Endothelial cell of umbilical vein (primary cell): ENCODE measurements around the gene NR1I3. TPM values are rescaled to one million over a fixed set of nuclear protein-coding genes. Genes with fewer than 3 reads are reported as not detected.

Experiments used
- BruUV-seq: library from RNA; stranded (reverse); fragments of 400-500 nt; replicated peaks from 2 replicates; lab custom pipeline; 2021; lab: Mats Ljungman, UMichigan
- CTCF ChIA-PET: fragments of 300-600, 350-600 bp; sonication (Branson Sonifier 250); formaldehyde crosslinking; loops from one replicate; lab custom pipeline; 2021; ENCODE audit warnings: antibody characterized with exemption, inconsistent platforms; lab: Charles Lee
- POLR2A ChIA-PET: fragments of 300-600, 350-600 bp; sonication (Branson Sonifier 250); formaldehyde crosslinking; loops from one replicate; lab custom pipeline; 2021; ENCODE audit warnings: antibody characterized with exemption, inconsistent platforms; lab: Charles Lee
- DNase-seq: peaks from one replicate; pipeline ENCODE4 v3.0.0-alpha.2; 2011; ENCODE audit warnings: low read depth, low spot score
- FAIRE-seq: peaks from 2 replicates; lab custom pipeline; 2011; peaks lifted over from hg19 to GRCh38; lab: Jason Lieb, UNC
- H2AFZ ChIP-seq: 2 replicates; pipeline ENCODE4 v1.6.0; 2012; ENCODE audit warnings: low read depth, low read length, control low read depth, inconsistent platforms
- H3K27ac ChIP-seq: 2 replicates; pipeline ENCODE4 v1.5.1; 2011; ENCODE audit warnings: low read depth, mild to moderate bottlenecking, control low read depth, low read length, moderate library complexity; ENCODE audit not compliant: insufficient read depth
- H3K27me3 ChIP-seq, 2 experiments: 2 replicates each; pipeline versions ENCODE4 v1.6.0 to v1.6.1; 2011; ENCODE audit warnings: low read length in 2 of 2, mixed read lengths in 1 of 2; ENCODE audit not compliant: control insufficient read depth in 2 of 2, insufficient read depth in 2 of 2
- H3K36me3 ChIP-seq, 2 experiments: 2 replicates in 1 of 2; 3 replicates in 1 of 2; pipeline ENCODE4 v1.5.1; 2011; ENCODE audit warnings: low read length in 2 of 2, mild to moderate bottlenecking in 1 of 2, moderate library complexity in 1 of 2; ENCODE audit not compliant: control insufficient read depth in 2 of 2, insufficient read depth in 2 of 2; ENCODE audit errors: extremely low read depth in 1 of 2
- H3K4me1 ChIP-seq: 3 replicates; pipeline ENCODE4 v1.5.1; 2011; ENCODE audit warnings: mild to moderate bottlenecking, low read length; ENCODE audit not compliant: control insufficient read depth, insufficient read depth; ENCODE audit errors: extremely low read depth
- H3K4me2 ChIP-seq: 2 replicates; pipeline ENCODE4 v1.6.1; 2011; ENCODE audit warnings: low read length, control low read depth, mixed read lengths; ENCODE audit not compliant: insufficient read depth
- H3K4me3 ChIP-seq, 3 experiments: fragments of 200-600 bp in 1 of 3; sonication (generic), shearing (Covaris generic) in 1 of 3; replicated peaks in 1 of 3; 2 replicates each; pipeline ENCODE4 v1.5.1; 2011 to 2016; ENCODE audit warnings: control low read depth in 3 of 3, low read length in 3 of 3, mild to moderate bottlenecking in 2 of 3, inconsistent platforms in 1 of 3, low read depth in 1 of 3, moderate library complexity in 1 of 3; ENCODE audit not compliant: insufficient read depth in 1 of 3
- H3K79me2 ChIP-seq: 2 replicates; pipeline ENCODE4 v1.6.0; 2012; ENCODE audit warnings: low read length, inconsistent platforms; ENCODE audit not compliant: control insufficient read depth, insufficient read depth
- H3K9ac ChIP-seq: replicated peaks from 2 replicates; pipeline ENCODE3; 2011; ENCODE audit warnings: low read length, control low read depth; ENCODE audit not compliant: insufficient read depth; ENCODE audit errors: extremely low read depth
- H3K9me1 ChIP-seq: replicated peaks from 3 replicates; pipeline ENCODE4 v1.6.0; 2011; ENCODE audit warnings: mild to moderate bottlenecking, low read length; ENCODE audit not compliant: control insufficient read depth, insufficient read depth; ENCODE audit errors: extremely low read depth
- H3K9me3 ChIP-seq: replicated peaks from 2 replicates; pipeline ENCODE4 v1.5.1; 2012; ENCODE audit warnings: low read length, inconsistent platforms; ENCODE audit not compliant: control insufficient read depth, insufficient read depth
- H4K20me1 ChIP-seq: replicated peaks from 2 replicates; pipeline ENCODE3; 2011; ENCODE audit warnings: mild to moderate bottlenecking, low read length; ENCODE audit not compliant: control insufficient read depth, insufficient read depth; ENCODE audit errors: extremely low read depth
- CTCF ChIP-seq, 2 donors: IDR thresholded peaks; 1 replicate in 1 of 2; 2 replicates in 1 of 2; pipeline ENCODE4 v1.5.1; 2011; ENCODE audit warnings: low read length in 2 of 2, mild to moderate bottlenecking in 2 of 2, moderate library complexity in 2 of 2, control low read depth in 1 of 2, inconsistent platforms in 1 of 2, low read depth in 1 of 2; ENCODE audit not compliant: insufficient read depth in 1 of 2; ENCODE audit errors: extremely low read depth in 1 of 2
- EZH2 ChIP-seq: IDR thresholded peaks from 2 replicates; pipeline ENCODE4 v1.6.1; 2012; ENCODE audit warnings: borderline replicate concordance, low read depth, mild to moderate bottlenecking, moderate library complexity, low read length, inconsistent platforms; ENCODE audit not compliant: severe bottlenecking
- FOS ChIP-seq: IDR thresholded peaks from 2 replicates; pipeline ENCODE4 v1.6.1; 2011; ENCODE audit warnings: mild to moderate bottlenecking, low read length, moderate library complexity, borderline replicate concordance; ENCODE audit not compliant: insufficient read depth
- GATA2 ChIP-seq: IDR thresholded peaks from 2 replicates; pipeline ENCODE4 v1.7.0; 2011; ENCODE audit warnings: low read depth, mild to moderate bottlenecking, moderate library complexity, mixed read lengths, low read length; ENCODE audit not compliant: insufficient read length, insufficient read depth
- JUN ChIP-seq: IDR thresholded peaks from 2 replicates; pipeline ENCODE4 v1.6.1; 2011; ENCODE audit warnings: borderline replicate concordance, low read depth; ENCODE audit not compliant: insufficient read length, insufficient read depth
- MAX ChIP-seq: IDR thresholded peaks from 2 replicates; pipeline ENCODE4 v1.6.1; 2011; ENCODE audit not compliant: insufficient read depth, insufficient read length
- MYC ChIP-seq: IDR thresholded peaks from one replicate; pipeline ENCODE4 v1.6.1; 2011; ENCODE audit warnings: mild to moderate bottlenecking, low read depth, low read length
- POLR2A ChIP-seq: IDR thresholded peaks from 2 replicates; pipeline ENCODE4 v1.6.1; 2012; ENCODE audit warnings: low read depth, mild to moderate bottlenecking, control low read depth, low read length
- POLR2AphosphoS5 ChIP-seq: IDR thresholded peaks from 2 replicates; pipeline ENCODE4 v1.6.1; 2012; ENCODE audit warnings: low read depth, mild to moderate bottlenecking, control low read depth, low read length, moderate library complexity; ENCODE audit not compliant: insufficient read depth
- dilution Hi-C: fragments of 300-500 bp; cut with MboI; formaldehyde crosslinking; loops from one replicate; pipeline ENCODE4 v1.15.0; 2019; ENCODE audit warnings: low sequenced_read_pairs; ENCODE audit not compliant: extremely low pct_ligation_motif_present
- intact Hi-C: fragments of 100-400 bp; cut with micrococcal nuclease; formaldehyde crosslinking; loops from one replicate; pipeline ENCODE4 v1.10.0; 2022
- polyA plus RNA-seq, 4 experiments: library from polyadenylated mRNA; depleted of rRNA in 3 of 4; stranded (reverse) in 3 of 4; unstranded in 1 of 4; fragments of >200 nt; gene quantifications; 2 replicates each; pipeline versions ENCODE4 v1.2.1 to v1.2.3, GENCODE V29; 2011 to 2012; ENCODE audit warnings: missing spikeins in 1 of 4
- total RNA-seq: library from RNA; stranded (reverse); gene quantifications from 2 replicates; pipeline ENCODE4 v1.2.3, GENCODE V29; 2021

The NR1I3 gene
- total and polyA plus RNA-seq, 2 donors (not counting 3 experiments of a cell fraction or from before 2014, with no cell fraction given), result not detected

GRCh38 chr1:161226759-161227158 is 11.2 kb downstream of the NR1I3 start:
- intact Hi-C loops (loop anchor here (1.0 kb wide), 4 partner anchors 65 to 156 kb away; partner anchors contain the start of gene SDHC), dilution Hi-C loops (no loop called here)
- no peak for TF ChIP-seq EZH2
- no peaks in the 10 kb centered on the region for H3K9me1 ChIP-seq
- H3K4me2 ChIP-seq, result peak overlapping the region; percentile 80
- H3K4me3 ChIP-seq, result peak overlapping the region in 2 of 3 experiments; percentile 43 to 83
- FAIRE-seq, result peak; percentile 31
- peaks cover 18% of the 10 kb centered on the region for H3K4me1 ChIP-seq
- H2AFZ ChIP-seq, result no peak overlapping the region
- no peak overlapping the region for H3K27ac ChIP-seq
- H3K9ac ChIP-seq, result peak overlapping the region; percentile 71
- H3K27me3 ChIP-seq, result no peaks in the 10 kb centered on the region
- BruUV-seq, result TSS peak; percentile 14
- no peaks in the 10 kb centered on the region for H4K20me1 ChIP-seq
- DNase-seq, result no peak
- POLR2A ChIA-PET, result no interaction called here
- CTCF ChIA-PET, result interaction anchor here (0.7 to 6.9 kb wide), 17 partner anchors 11 to 156 kb away, joined by 3 to 156 read pairs (median 9); partner anchors contain the start of genes ADAMTS4, CFAP126, FCER1G and NDUFS2
- no peaks in the 10 kb centered on the region for H3K79me2 ChIP-seq
- no peaks in the 10 kb centered on the region for H3K9me3 ChIP-seq
- peaks cover 10% of the 10 kb centered on the region in 2 experiments for H3K36me3 ChIP-seq

GRCh38 chr1:161226320-161226711 is 11.7 kb downstream of the NR1I3 start:
- no peaks in the 10 kb centered on the region for H3K9me3 ChIP-seq
- DNase-seq (no peak), FAIRE-seq (no peak)
- ChIA-PET POLR2A (interaction anchor here (0.6 to 1.4 kb wide), 4 partner anchors 13 to 88 kb away, joined by 3 to 15 read pairs (median 6); partner anchors contain the start of genes NDUFS2 and PPOX), CTCF (interaction anchor here (0.7 to 6.9 kb wide), 26 partner anchors 10 to 261 kb away, joined by 3 to 156 read pairs (median 11); partner anchors contain the start of genes ADAMTS4, B4GALT3, CFAP126 and FCER1G)
- dilution Hi-C loops, result no loop called here
- H3K9ac ChIP-seq, result peak overlapping the region; percentile 71
- H3K4me2 ChIP-seq, result peak overlapping the region; percentile 80
- H3K9me1 ChIP-seq, result no peaks in the 10 kb centered on the region
- H4K20me1 ChIP-seq, result no peaks in the 10 kb centered on the region
- intact Hi-C loops, result no loop called here
- H3K79me2 ChIP-seq, result no peaks in the 10 kb centered on the region
- no peaks in the 10 kb centered on the region for H3K27me3 ChIP-seq
- H2AFZ ChIP-seq, result peak overlapping the region; percentile 79
- H3K36me3 ChIP-seq, result peaks cover 10% of the 10 kb centered on the region in 2 experiments
- TF ChIP-seq POLR2AphosphoS5, result no peak
- TF ChIP-seq MYC, result no peak
- TF ChIP-seq JUN, result no peak
- no peak for TF ChIP-seq MAX
- no peak for TF ChIP-seq EZH2
- TF ChIP-seq POLR2A, result no peak
- TF ChIP-seq GATA2, result no peak
- no peak for TF ChIP-seq CTCF (IDR thresholded peaks at IDR 0.05; ENCODE audit: extremely low read depth in 1 of 2, insufficient read depth in 1 of 2, low read depth in 1 of 2, low read length in 2 of 2)
- no peak for TF ChIP-seq FOS
- peak overlapping the region; percentile 43 to 83 (median 59) for H3K4me3 ChIP-seq
- H3K4me1 ChIP-seq, result peaks cover 18% of the 10 kb centered on the region
- peak overlapping the region; percentile 31 for H3K27ac ChIP-seq
- no TSS peak for BruUV-seq
